Bone marrow (tissue), 2 donors: ENCODE measurements around the gene DYRK3.
A peak's percentile ranks its signal among the peaks of the same experiment; 100 is the strongest.
"Not testable (repeated sequence)": the region's sequence is repeated elsewhere in the genome, so short reads cannot be mapped to it uniquely, and the experiment has no call there.

Experiments
- DNase-seq, 2 donors: peaks; one replicate each; lab custom pipeline; 2025; lab: John Stamatoyannopoulos, UW

DYRK3 gene

DNA sequence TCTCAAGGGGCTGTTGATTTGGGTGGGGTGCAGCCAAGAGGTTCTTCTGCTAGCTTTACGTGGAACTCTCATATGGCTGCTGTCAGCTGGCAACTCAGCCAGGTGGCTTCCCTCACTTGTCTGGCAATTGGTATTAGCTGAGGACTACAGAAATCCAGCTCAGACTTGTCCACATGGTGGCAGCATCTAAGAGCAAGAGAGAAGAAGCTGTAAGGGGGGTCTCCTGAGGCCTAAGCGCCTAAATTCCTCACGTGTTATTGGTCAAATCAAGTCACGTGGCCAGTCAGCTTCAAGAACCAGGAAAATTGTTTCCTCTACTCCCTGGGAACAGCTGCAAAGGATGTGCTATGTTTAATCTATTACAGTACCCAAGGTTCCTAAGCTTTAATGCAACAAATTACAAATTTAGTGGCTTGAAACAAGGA is 4.2 kb upstream of the DYRK3 start:
- peak in 1 of 2 donors; percentile 78 for DNase-seq

GRCh38 chr1:206633708-206634121 is 1.6 kb upstream of the DYRK3 start:
- no peak for DNase-seq

- DNase-seq: peak; percentile 39 to 46
Measured at GRCh38 chr1:206634365-206635079, 814 bp upstream of the DYRK3 start.

GRCh38 chr1:206635978-206636345 is 626 bp downstream of the DYRK3 start:
- DNase-seq: no peak

DNA sequence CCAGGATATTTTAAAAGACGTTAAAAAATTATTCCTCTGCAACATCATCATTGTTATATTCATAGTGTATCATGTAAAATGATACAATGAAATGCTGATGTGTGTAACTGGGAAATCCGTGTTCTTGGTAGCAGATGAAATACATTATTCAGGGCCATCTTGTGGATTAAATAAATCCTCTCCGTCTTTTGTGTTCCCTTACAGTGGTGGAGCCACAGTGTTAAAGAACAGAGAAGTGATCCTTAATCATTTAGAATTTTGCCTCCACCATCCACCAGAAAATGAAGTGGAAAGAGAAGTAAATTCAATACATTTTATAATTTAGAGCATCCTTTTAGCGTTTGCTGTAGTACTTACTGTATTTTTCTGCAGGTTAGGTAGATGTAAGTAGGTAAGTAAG is 1.3 kb downstream of the DYRK3 start:
- DNase-seq: no peak

GRCh38 chr1:206637605-206638004 is 2.3 kb downstream of the DYRK3 start:
- DNase-seq: no peak

GRCh38 chr1:206642074-206642473 is 6.7 kb downstream of the DYRK3 start:
- DNase-seq: not testable (repeated sequence)

GRCh38 chr1:206643118-206643698 is 7.9 kb downstream of the DYRK3 start:
- no peak for DNase-seq

GRCh38 chr1:206646504-206646903 is 11.2 kb downstream of the DYRK3 start:
- DNase-seq: no peak

DNA sequence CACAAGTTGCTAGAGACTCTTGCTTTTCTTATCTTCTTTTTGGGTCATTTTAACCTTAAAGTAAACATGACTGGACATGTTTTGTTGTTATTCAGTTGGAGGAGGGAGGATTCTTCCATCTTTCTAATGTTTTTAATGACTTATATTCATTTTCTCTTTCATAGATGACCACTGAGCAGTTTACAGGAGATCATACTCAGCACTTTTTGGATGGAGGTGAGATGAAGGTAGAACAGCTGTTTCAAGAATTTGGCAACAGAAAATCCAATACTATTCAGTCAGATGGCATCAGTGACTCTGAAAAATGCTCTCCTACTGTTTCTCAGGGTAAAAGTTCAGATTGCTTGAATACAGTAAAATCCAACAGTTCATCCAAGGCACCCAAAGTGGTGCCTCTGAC is 11.9 kb downstream of the DYRK3 start:
- no peak for DNase-seq

- no peak for DNase-seq
Measured at GRCh38 chr1:206649261-206649921, 14.1 kb downstream of the DYRK3 start.

GRCh38 chr1:206651014-206651413 is 15.7 kb downstream of the DYRK3 start:
- DNase-seq: no peak

- DNase-seq: peak in 1 of 2 donors; percentile 34
Measured at GRCh38 chr1:206651958-206652890, 16.9 kb downstream of the DYRK3 start.

GRCh38 chr1:206653715-206654459 is 18.6 kb downstream of the DYRK3 start:
- DNase-seq: no peak

GRCh38 chr1:206654828-206655227 is 19.5 kb downstream of the DYRK3 start:
- DNase-seq: no peak

DNA sequence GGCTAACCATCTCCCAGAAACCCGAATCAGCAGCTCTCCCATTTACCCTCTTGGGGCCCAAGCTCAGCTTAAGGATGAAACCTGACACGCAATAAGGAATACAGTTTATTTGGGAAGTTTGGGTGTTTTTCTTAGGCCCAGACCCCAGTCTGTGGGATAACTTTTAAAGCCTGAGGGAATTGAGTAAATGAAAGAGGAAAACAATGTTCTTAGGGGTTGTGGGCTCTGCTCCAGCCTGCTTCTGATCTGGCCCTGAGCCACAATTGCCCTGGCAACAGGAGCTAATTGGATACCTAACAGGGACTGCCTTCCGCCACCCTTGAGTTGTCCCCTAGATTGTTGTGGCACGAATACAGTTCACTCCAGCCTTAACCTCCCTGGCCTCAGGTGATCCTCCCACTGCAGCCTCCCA is 20.1 kb downstream of the DYRK3 start:
- DNase-seq: no peak

- no peak for DNase-seq
Measured at GRCh38 chr1:206656936-206657335, 21.6 kb downstream of the DYRK3 start.

DNA sequence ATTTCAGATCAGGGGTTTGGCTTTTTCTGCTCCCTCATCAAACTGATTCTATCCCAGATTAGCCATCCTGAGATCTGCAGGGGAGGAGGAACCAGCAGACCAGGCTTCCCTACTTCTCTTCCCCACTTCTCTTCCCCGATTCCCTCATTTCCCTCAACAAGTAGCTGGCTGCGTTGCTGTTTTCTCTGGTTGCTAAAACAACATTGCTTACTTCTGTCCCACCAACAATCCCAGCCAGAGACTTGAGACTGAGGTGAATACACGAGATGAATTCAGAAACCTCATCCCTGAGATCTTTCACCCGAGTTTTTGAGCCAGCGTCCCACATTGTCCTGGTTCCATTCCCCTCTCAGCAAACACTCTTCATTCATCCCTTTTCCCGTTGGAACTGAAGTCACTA is 22.4 kb downstream of the DYRK3 start:
- DNase-seq: no peak

DNA sequence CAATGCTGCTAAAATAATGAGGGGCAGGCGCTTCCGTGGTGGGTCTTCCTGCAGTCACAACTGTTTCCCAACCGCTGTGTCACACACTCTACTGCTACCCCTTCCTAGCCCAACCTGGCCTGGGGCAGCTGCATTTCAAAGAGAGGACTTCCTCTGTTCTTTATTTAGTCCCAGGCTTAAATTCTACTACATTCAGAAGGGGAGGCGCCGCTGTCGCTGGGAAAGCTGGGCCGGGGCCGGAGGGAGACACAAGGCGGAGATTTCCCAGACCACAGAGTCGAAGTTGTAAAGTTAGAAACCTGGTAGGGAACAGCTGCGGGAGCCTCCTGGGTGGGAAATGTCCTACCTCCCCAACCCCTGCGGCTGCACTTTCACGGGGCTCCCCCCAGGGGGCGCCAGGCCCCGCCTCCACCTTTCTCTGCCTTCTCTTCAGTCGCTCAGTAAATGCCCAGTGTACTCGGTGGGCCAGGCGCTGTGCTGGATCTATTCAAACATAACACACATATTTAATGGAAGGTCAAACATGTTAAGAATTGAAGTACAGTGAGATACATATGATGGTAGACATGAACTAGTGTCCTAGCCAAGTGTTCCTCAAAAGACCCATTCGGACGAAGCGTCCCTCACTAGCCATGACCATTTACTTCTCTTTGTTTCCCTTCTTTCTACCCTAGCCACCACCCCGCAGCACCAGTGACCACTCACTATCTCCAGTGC is 23.1 kb downstream of the DYRK3 start:
- DNase-seq: peak; percentile 19 to 56

DNA sequence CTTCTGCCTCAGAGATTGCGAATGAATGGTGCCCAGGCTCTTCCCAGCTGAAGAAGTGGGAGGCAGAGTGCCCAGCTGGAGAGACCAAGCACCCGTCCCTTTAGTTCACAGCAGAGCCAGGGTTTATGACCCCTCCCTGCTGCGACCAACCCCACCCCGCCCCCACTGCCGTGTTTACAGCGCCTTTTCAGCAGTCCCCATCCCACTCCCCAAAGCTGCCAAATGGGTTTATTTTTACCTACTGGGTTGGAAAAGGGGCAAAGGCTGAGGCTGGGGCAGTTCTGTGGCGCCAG is 23.6 kb downstream of the DYRK3 start:
- DNase-seq: no peak

GRCh38 chr1:206660136-206660535 is 24.8 kb downstream of the DYRK3 start:
- no peak for DNase-seq
